ENCODE results near the gene TNRC6B. TPM values are rescaled to one million over a fixed set of nuclear protein-coding genes. Genes with fewer than 3 reads are reported as not detected.

TNRC6B gene
- total and polyA plus RNA-seq, 2 experiments from 2014 or later = 23.7 to 25.8 TPM

GRCh38 chr22:40270748-40271373, 93.1 kb downstream of the TNRC6B start:
- DNase-seq (ENCODE audit: low spot score) = no peak
- H3K9me2 ChIP-seq (replicated peaks; ENCODE audit: insufficient read depth) = no peaks in the 10 kb centered on the region
- TF ChIP-seq CTCF (IDR thresholded peaks at IDR 0.05; ENCODE audit: poor library complexity) (no peak), EZH2 (IDR thresholded peaks at IDR 0.05; ENCODE audit: borderline replicate concordance) (no peak), EZH2phosphoT487 (IDR thresholded peaks at IDR 0.05; ENCODE audit: low read depth, severe bottlenecking, unreplicated experiment) (no peak)
- no peak overlapping the region for H3K4me3 ChIP-seq
- H3K27ac ChIP-seq = no peak overlapping the region
- peaks cover 16% of the 10 kb centered on the region for H3K4me1 ChIP-seq (ENCODE audit: insufficient read depth)
- H3K4me2 ChIP-seq = no peak overlapping the region
- H3K9me3 ChIP-seq (ENCODE audit: low read depth) = no peaks in the 10 kb centered on the region
- no peak overlapping the region for H2AFZ ChIP-seq
- no peaks in the 10 kb centered on the region for H3K27me3 ChIP-seq
- H3K79me2 ChIP-seq = peaks cover 16% of the 10 kb centered on the region
- WGBS (ENCODE audit: low lambda C conversion rate, missing lambda C conversion rate) = 89% methylated on average over 5 of the region's 5 CpGs
- peaks cover 3% of the 10 kb centered on the region for H4K20me1 ChIP-seq (ENCODE audit: insufficient read depth, poor library complexity, severe bottlenecking)
- no peaks in the 10 kb centered on the region for H3K36me3 ChIP-seq (replicated peaks; ENCODE audit: insufficient read depth, low read depth)

- H2AFZ ChIP-seq = no peak overlapping the region
- H3K27ac ChIP-seq = no peak overlapping the region
- no peaks in the 10 kb centered on the region for H3K9me2 ChIP-seq (replicated peaks; ENCODE audit: insufficient read depth)
- H3K79me2 ChIP-seq = peaks cover 16% of the 10 kb centered on the region
- H3K27me3 ChIP-seq = no peaks in the 10 kb centered on the region
- peaks cover 3% of the 10 kb centered on the region for H4K20me1 ChIP-seq (ENCODE audit: insufficient read depth, poor library complexity, severe bottlenecking)
- no peaks in the 10 kb centered on the region for H3K36me3 ChIP-seq (replicated peaks; ENCODE audit: insufficient read depth, low read depth)
- no peaks in the 10 kb centered on the region for H3K9me3 ChIP-seq (ENCODE audit: low read depth)
- peaks cover 20% of the 10 kb centered on the region for H3K4me1 ChIP-seq (ENCODE audit: insufficient read depth)
- H3K4me2 ChIP-seq = no peak overlapping the region
- 94% methylated on average over 3 of the region's 3 CpGs for WGBS (ENCODE audit: low lambda C conversion rate, missing lambda C conversion rate)
- no peak overlapping the region for H3K4me3 ChIP-seq
- DNase-seq (ENCODE audit: low spot score) = no peak
- TF ChIP-seq EZH2 (IDR thresholded peaks at IDR 0.05; ENCODE audit: borderline replicate concordance) (no peak), EZH2phosphoT487 (IDR thresholded peaks at IDR 0.05; ENCODE audit: low read depth, severe bottlenecking, unreplicated experiment) (no peak), CTCF (IDR thresholded peaks at IDR 0.05; ENCODE audit: poor library complexity) (no peak)
These were observed 93.7 kb downstream of the TNRC6B start for GRCh38 chr22:40271440-40271839.

GRCh38 chr22:40273319-40273718, 95.6 kb downstream of the TNRC6B start:
- Histone ChIP-seq H3K79me2 (peaks cover 11% of the 10 kb centered on the region), H3K36me3 (replicated peaks; ENCODE audit: insufficient read depth, low read depth) (no peaks in the 10 kb centered on the region), H3K9me3 (ENCODE audit: low read depth) (no peaks in the 10 kb centered on the region), H2AFZ (no peak overlapping the region), H4K20me1 (ENCODE audit: insufficient read depth, poor library complexity, severe bottlenecking) (peaks cover 3% of the 10 kb centered on the region), H3K4me3 (no peak overlapping the region), H3K4me2 (no peak overlapping the region), H3K27ac (no peak overlapping the region), H3K27me3 (no peaks in the 10 kb centered on the region), H3K9me2 (replicated peaks; ENCODE audit: insufficient read depth) (no peaks in the 10 kb centered on the region), H3K4me1 (ENCODE audit: insufficient read depth) (peaks cover 20% of the 10 kb centered on the region)
- 83% methylated on average over 6 of the region's 6 CpGs for WGBS (ENCODE audit: low lambda C conversion rate, missing lambda C conversion rate)
- TF ChIP-seq EZH2 (IDR thresholded peaks at IDR 0.05; ENCODE audit: borderline replicate concordance) = no peak
- no peak for TF ChIP-seq CTCF (IDR thresholded peaks at IDR 0.05; ENCODE audit: poor library complexity)
- no peak for TF ChIP-seq EZH2phosphoT487 (IDR thresholded peaks at IDR 0.05; ENCODE audit: low read depth, severe bottlenecking, unreplicated experiment)
- DNase-seq (ENCODE audit: low spot score) = no peak
